Measurements from ENCODE around the gene TMEM37. TPM values are rescaled to one million over a fixed set of nuclear protein-coding genes. Genes with fewer than 3 reads are reported as not detected.
A peak's percentile ranks its signal among the peaks of the same experiment; 100 is the strongest.

TMEM37 gene
- total RNA-seq, 4 donors from 2014 or later: 1.7 to 2.8 (median 2.2) TPM

DNA sequence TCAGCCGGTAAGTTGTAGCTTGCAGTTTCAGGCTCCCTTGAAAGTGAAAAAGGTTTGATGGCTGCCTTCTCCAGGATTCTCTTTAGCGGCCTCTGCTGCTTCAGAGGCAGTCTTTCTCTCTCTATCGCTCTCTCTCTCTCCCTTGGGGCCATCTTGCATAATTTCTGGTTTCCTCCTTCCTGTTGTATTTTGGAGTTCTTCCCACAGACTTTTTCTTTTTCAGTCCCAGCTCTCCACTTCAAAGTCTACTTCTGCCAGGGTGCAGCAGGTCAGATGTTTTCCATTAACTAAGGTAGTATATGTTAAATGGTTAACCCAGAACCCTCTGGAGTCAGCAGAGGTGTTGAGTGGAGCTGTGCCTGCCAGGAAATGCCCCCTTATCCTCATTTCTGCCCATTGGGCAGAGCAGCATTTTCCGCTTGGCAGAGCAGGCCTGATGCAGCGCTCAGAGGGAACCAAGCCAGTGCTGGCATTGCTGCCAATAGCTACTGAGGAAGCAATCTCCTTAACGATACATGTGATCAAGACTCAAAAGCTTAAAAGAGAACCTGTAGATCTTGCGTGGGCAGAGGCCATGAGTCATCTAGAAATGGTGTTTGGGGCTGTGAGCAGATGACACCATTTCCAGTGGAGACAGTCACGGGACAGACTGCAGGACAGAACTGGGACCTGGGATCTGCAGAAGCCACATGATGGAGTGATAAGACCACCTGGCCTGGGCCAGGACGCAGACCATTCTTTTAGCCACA lies 44.1 kb upstream of the TMEM37 start:
- no peak for TF ChIP-seq EP300 (IDR thresholded peaks at IDR 0.05)
- TF ChIP-seq, protein P1, sequence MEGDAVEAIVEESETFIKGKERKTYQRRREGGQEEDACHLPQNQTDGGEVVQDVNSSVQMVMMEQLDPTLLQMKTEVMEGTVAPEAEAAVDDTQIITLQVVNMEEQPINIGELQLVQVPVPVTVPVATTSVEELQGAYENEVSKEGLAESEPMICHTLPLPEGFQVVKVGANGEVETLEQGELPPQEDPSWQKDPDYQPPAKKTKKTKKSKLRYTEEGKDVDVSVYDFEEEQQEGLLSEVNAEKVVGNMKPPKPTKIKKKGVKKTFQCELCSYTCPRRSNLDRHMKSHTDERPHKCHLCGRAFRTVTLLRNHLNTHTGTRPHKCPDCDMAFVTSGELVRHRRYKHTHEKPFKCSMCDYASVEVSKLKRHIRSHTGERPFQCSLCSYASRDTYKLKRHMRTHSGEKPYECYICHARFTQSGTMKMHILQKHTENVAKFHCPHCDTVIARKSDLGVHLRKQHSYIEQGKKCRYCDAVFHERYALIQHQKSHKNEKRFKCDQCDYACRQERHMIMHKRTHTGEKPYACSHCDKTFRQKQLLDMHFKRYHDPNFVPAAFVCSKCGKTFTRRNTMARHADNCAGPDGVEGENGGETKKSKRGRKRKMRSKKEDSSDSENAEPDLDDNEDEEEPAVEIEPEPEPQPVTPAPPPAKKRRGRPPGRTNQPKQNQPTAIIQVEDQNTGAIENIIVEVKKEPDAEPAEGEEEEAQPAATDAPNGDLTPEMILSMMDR (IDR thresholded peaks at IDR 0.05): peak in 1 of 3 experiments; percentile 11
- peak in 1 of 2 donors; percentile 6 for TF ChIP-seq POLR2AphosphoS5 (IDR thresholded peaks at IDR 0.05)
- Histone ChIP-seq H3K9me3 (no peaks in the 10 kb centered on the region), H3K36me3 (no peaks in the 10 kb centered on the region), H3K27ac (replicated peaks in 1 of 4) (peak overlapping the region in 3 of 4 donors; percentile 6 to 44 (median 24)), H3K4me1 (peaks cover 16 to 30% (median 24%) of the 10 kb centered on the region in 4 donors), H3K4me3 (no peak overlapping the region), H3K27me3 (no peaks in the 10 kb centered on the region)
- intact Hi-C loops (cut with DNase I): no loop called here
- DNase-seq (ENCODE audit: extremely low spot score): no peak
- 48% methylated on average over 9 of the region's 9 CpGs for WGBS

DNA sequence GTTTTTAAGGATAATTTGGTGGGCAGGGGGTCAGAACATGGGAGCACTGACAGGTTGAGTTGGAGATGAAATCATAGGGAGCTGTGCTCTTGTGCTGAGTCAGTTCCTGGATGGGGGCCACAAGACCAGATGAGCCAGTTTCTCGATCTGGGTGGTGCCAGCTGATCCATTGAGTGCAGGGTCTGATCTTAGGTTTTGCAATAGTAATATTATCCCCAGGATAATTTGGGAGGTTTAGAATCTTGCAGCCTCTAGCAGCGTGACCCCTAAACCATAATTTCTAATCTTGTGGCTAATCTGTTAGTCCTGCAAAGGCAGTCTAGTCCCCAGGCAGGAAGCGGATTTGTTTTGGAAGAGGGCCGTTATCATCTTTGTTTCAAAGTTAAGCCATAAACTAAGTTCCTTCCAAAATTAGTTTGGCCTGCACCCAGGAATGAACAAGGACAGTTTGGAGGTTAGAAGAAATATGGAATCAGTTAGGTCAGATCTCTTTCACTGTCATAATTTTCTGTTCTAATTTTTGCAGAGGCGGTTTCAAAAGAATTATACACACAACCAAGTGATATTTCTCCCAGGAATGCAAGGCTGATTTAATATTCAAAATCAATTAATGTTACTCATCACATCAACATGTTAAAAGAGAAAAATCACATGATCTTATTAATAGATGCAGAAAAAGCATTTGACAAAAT lies 41.9 kb upstream of the TMEM37 start:
- WGBS: 17% methylated on average over 5 of the region's 5 CpGs
- no peak for DNase-seq (ENCODE audit: extremely low spot score)

DNA sequence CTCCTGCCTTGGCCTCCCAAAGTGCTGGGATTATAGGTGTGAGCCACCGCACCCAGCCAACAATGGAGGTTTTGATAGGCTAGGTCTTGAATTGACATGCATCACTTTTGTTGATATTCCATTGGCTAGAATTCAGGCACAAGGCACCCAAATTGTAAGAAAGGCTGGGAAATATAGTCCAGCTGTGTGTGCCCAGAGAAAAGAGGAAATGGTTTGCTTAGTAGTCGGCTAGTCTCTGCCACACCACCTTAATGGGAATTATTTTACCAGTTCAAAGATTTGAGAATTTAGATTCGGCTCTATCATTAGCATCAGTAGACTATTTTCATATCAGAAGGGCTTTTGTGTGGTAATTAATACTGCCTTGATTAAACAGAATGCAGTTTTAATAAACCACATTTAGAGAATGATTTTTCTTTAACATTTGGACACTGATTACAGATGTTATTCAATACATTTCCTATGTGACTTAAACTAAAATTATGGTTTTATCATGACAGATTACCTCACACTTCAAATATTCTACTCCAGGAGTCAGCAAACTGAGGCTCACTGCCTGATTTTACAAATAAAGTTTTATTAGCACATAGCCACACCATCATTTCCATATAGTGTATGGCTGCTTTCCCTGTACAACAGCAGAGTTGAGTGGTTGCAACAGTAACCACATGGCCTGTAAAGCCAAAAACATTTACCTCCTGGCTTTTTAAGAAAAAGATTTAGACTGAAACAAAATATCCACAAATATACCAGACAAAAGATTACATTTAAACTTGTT lies 37.5 kb upstream of the TMEM37 start:
- TF ChIP-seq, protein P1 (IDR thresholded peaks at IDR 0.05): no peak
- TF ChIP-seq EP300 (IDR thresholded peaks at IDR 0.05): no peak
- TF ChIP-seq POLR2A (IDR thresholded peaks at IDR 0.05; ENCODE audit: low read depth): no peak
- TF ChIP-seq POLR2AphosphoS5 (IDR thresholded peaks at IDR 0.05): no peak
- 93% methylated on average over 3 of the region's 3 CpGs for WGBS
- DNase-seq (ENCODE audit: extremely low spot score): no peak
- H3K27ac ChIP-seq (replicated peaks in 1 of 4): no peak overlapping the region
- H3K27me3 ChIP-seq: no peaks in the 10 kb centered on the region
- intact Hi-C loops (cut with DNase I): no loop called here
- H3K9me3 ChIP-seq: no peaks in the 10 kb centered on the region
- H3K4me1 ChIP-seq: peaks cover 6 to 12% (median 11%) of the 10 kb centered on the region in 4 donors
- H3K4me3 ChIP-seq: no peak overlapping the region
- H3K36me3 ChIP-seq: no peaks in the 10 kb centered on the region

More for the DNA sequence above, 41.9 kb upstream of the TMEM37 start:
- Histone ChIP-seq H3K27me3 (no peaks in the 10 kb centered on the region), H3K27ac (replicated peaks in 1 of 4) (no peak overlapping the region), H3K4me3 (no peak overlapping the region), H3K9me3 (no peaks in the 10 kb centered on the region), H3K4me1 (peaks cover 16 to 21% (median 20%) of the 10 kb centered on the region in 4 donors), H3K36me3 (no peaks in the 10 kb centered on the region)
- no peak for TF ChIP-seq POLR2A (IDR thresholded peaks at IDR 0.05; ENCODE audit: low read depth)
- no peak for TF ChIP-seq EP300 (IDR thresholded peaks at IDR 0.05)
- TF ChIP-seq POLR2AphosphoS5 (IDR thresholded peaks at IDR 0.05): no peak
- TF ChIP-seq, protein P1 (IDR thresholded peaks at IDR 0.05): no peak
- intact Hi-C loops (cut with DNase I): no loop called here

DNA sequence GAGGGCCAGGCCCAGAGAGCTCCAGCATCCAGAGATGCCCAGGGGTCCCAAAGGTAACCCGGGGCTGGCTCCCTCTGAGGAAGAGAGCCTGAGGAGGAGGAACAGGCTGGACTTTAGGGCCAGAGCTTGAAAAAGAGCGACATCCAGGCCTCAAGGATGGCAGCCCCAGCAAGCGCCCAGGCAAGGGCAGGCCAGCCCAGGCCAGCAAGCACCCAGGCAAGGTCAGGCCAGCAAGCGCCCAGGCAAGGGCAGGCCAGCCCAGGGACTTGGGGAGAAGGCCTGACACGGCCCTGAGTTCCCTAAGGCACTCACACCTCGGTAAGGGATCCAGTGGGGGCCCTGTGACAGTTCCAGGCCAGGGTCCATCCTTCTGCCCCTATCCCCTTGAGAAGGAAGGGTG lies 34.5 kb upstream of the TMEM37 start:
- no peaks in the 10 kb centered on the region for H3K9me3 ChIP-seq
- TF ChIP-seq, protein P1 (IDR thresholded peaks at IDR 0.05): no peak
- TF ChIP-seq POLR2AphosphoS5 (IDR thresholded peaks at IDR 0.05) (no peak), POLR2A (IDR thresholded peaks at IDR 0.05; ENCODE audit: low read depth) (no peak)
- intact Hi-C loops (cut with DNase I): no loop called here
- H3K4me1 ChIP-seq: no peaks in the 10 kb centered on the region
- no peaks in the 10 kb centered on the region for H3K36me3 ChIP-seq
- WGBS: 91% methylated on average over 5 of the region's 6 CpGs
- H3K27ac ChIP-seq (replicated peaks in 1 of 4): no peak overlapping the region
- H3K27me3 ChIP-seq: no peaks in the 10 kb centered on the region
- H3K4me3 ChIP-seq: no peak overlapping the region
- no peak for DNase-seq (ENCODE audit: extremely low spot score)
